MM.1S (cell line): Measurements from ENCODE around the gene PDCD2L.
"Not testable (repeated sequence)": the region's sequence is repeated elsewhere in the genome, so short reads cannot be mapped to it uniquely, and the experiment has no call there.

ENCODE experiments used
- DNase-seq: peaks from one replicate; pipeline ENCODE4 v3.0.0-alpha.2; 2015
- H2AFZ ChIP-seq: fragments of 300-600 bp; sonication (generic); 2 replicates; pipeline ENCODE4 v1.6.0; 2016; ENCODE audit warnings: antibody characterized with exemption, low read length
- H3F3A ChIP-seq: fragments of 300-600 bp; sonication (generic); 2 replicates; pipeline ENCODE4 v1.6.1; 2016; ENCODE audit warnings: mild to moderate bottlenecking, antibody characterized with exemption, low read length, moderate library complexity, mixed read lengths; ENCODE audit not compliant: insufficient read depth
- H3K27ac ChIP-seq: fragments of 300-600 bp; sonication (generic); 2 replicates; pipeline ENCODE4 v1.5.1; 2016; ENCODE audit warnings: mild to moderate bottlenecking, low read length
- H3K27me3 ChIP-seq: fragments of 300-600 bp; sonication (generic); replicated peaks from 2 replicates; pipeline ENCODE4 v1.6.0; 2016; ENCODE audit warnings: low read length; ENCODE audit not compliant: insufficient read depth
- H3K36me3 ChIP-seq: fragments of 300-600 bp; sonication (generic); replicated peaks from 2 replicates; pipeline ENCODE4 v1.6.1; 2016; ENCODE audit warnings: mild to moderate bottlenecking, low read length, mixed read lengths; ENCODE audit not compliant: insufficient read depth
- H3K4me1 ChIP-seq: fragments of 300-600 bp; sonication (generic); 2 replicates; pipeline ENCODE4 v1.6.1; 2016; ENCODE audit warnings: low read length, mixed read lengths
- H3K4me2 ChIP-seq: fragments of 300-600 bp; sonication (generic); 2 replicates; pipeline ENCODE4 v1.6.0; 2016; ENCODE audit warnings: low read depth, low read length
- H3K4me3 ChIP-seq: fragments of 300-600 bp; sonication (generic); 2 replicates; pipeline ENCODE4 v1.5.1; 2016; ENCODE audit warnings: low read length, mixed read lengths
- H3K79me2 ChIP-seq: fragments of 300-600 bp; sonication (generic); 2 replicates; pipeline ENCODE4 v1.6.1; 2016; ENCODE audit warnings: mixed run types, low read length, mixed read lengths
- H3K9ac ChIP-seq: fragments of 300-600 bp; sonication (generic); 2 replicates; pipeline ENCODE4 v1.6.1; 2016; ENCODE audit warnings: low read length, mixed read lengths
- H3K9me2 ChIP-seq: fragments of 300-600 bp; sonication (generic); replicated peaks from 2 replicates; pipeline ENCODE4 v1.6.1; 2016; ENCODE audit warnings: mild to moderate bottlenecking, low read length, mixed read lengths; ENCODE audit not compliant: insufficient read depth
- H3K9me3 ChIP-seq: fragments of 300-600 bp; sonication (generic); replicated peaks from 2 replicates; pipeline ENCODE4 v1.6.1; 2016; ENCODE audit warnings: mild to moderate bottlenecking, low read length, mixed read lengths; ENCODE audit not compliant: insufficient read depth
- H4K20me1 ChIP-seq: fragments of 300-600 bp; sonication (generic); 2 replicates; pipeline ENCODE4 v1.6.1; 2016; ENCODE audit warnings: mild to moderate bottlenecking, low read length, moderate library complexity, mixed read lengths; ENCODE audit not compliant: insufficient read depth
- EZH2 ChIP-seq: fragments of 300-600 bp; sonication (generic); optimal IDR thresholded peaks from 2 replicates; pipeline ENCODE3; 2017; ENCODE audit warnings: low read depth, mild to moderate bottlenecking, antibody characterized with exemption, low read length, mixed read lengths
- EZH2phosphoT487 ChIP-seq: fragments of 300-600 bp; sonication (generic); IDR thresholded peaks from 2 replicates; pipeline ENCODE4 v1.6.1; 2018; ENCODE audit warnings: antibody characterized with exemption, low read length
- TF ChIP-seq, protein P1 (sequence below): fragments of 300-600 bp; sonication (generic); IDR thresholded peaks from 2 replicates; pipeline ENCODE4 v1.5.1; 2016; ENCODE audit warnings: antibody characterized with exemption, low read length, mixed read lengths

PDCD2L gene

DNA sequence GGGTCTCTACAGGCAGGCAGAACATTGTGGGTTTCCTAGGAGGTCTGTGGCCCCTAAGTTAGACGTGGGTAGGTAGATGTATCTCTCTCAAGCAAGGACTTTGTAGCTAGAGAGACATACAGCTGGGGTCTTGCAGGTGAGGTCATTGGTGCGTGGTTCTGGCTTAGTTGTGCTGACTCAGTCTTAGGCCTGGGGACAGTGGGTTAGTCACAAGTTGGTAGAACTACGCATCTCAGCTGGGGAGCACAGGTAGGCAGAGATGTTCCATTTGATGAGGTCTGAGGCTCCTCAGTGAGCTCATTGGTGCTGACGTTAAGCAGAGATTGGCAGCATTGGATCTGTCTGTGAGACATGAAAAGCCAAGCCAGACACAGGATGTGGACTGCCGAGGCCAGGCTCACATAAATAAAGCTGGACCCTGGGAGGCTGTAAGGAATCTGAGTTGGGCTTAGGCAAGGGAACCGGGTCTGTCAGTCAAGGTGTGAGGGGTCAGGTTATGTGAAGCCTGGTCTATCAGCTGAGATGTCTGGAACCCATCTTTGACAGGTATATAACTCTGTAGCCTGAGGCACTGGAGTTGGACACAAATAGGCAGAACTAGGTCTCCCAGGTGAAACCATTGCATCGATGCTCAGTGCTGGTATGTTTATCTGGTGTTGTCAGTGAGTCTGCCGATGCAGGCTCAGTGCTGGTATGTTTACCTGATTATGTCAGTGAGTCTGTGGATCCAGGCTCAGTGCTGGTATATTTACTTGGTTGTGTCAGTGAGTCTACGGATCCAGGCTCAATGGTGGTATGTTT is 17.4 kb upstream of the PDCD2L start:
- Histone ChIP-seq H3K4me2 (no peak overlapping the region), H3K36me3 (peaks cover 19% of the 10 kb centered on the region), H3K9me2 (no peaks in the 10 kb centered on the region), H3K9me3 (no peaks in the 10 kb centered on the region), H4K20me1 (no peaks in the 10 kb centered on the region), H3K9ac (no peak overlapping the region), H3K4me3 (no peak overlapping the region), H3K79me2 (peaks cover 64% of the 10 kb centered on the region), H3K27ac (no peak overlapping the region), H3K4me1 (no peaks in the 10 kb centered on the region), H3K27me3 (no peaks in the 10 kb centered on the region), H3F3A (no peaks in the 10 kb centered on the region), H2AFZ (no peak overlapping the region)
- no peak for DNase-seq
- TF ChIP-seq EZH2phosphoT487 = no peak
- TF ChIP-seq, protein P1, sequence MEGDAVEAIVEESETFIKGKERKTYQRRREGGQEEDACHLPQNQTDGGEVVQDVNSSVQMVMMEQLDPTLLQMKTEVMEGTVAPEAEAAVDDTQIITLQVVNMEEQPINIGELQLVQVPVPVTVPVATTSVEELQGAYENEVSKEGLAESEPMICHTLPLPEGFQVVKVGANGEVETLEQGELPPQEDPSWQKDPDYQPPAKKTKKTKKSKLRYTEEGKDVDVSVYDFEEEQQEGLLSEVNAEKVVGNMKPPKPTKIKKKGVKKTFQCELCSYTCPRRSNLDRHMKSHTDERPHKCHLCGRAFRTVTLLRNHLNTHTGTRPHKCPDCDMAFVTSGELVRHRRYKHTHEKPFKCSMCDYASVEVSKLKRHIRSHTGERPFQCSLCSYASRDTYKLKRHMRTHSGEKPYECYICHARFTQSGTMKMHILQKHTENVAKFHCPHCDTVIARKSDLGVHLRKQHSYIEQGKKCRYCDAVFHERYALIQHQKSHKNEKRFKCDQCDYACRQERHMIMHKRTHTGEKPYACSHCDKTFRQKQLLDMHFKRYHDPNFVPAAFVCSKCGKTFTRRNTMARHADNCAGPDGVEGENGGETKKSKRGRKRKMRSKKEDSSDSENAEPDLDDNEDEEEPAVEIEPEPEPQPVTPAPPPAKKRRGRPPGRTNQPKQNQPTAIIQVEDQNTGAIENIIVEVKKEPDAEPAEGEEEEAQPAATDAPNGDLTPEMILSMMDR = no peak
- no peak for TF ChIP-seq EZH2

DNA sequence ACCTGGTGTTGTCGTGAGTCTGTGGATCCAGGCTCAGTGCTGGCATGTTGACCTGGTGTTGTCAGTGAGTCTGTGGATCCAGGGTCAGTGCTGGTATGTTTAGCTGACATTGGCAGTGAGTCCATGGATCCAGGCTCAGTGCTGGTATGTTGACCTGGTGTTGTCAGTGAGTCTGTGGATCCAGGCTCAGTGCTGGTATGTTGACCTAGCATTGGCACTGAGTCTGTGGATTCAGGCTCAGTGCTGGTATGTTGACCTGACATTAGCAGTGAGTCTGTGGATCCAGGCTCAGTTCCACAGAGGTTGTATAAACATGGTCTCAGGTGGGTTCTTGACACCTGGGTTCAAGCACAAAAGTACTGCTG is 16.8 kb upstream of the PDCD2L start:
- no peak for DNase-seq
- Histone ChIP-seq H3K27ac (no peak overlapping the region), H3K4me2 (no peak overlapping the region), H3K79me2 (peaks cover 62% of the 10 kb centered on the region), H3F3A (no peaks in the 10 kb centered on the region), H3K4me3 (no peak overlapping the region), H3K9me2 (no peaks in the 10 kb centered on the region), H3K4me1 (no peaks in the 10 kb centered on the region), H3K27me3 (no peaks in the 10 kb centered on the region), H2AFZ (no peak overlapping the region), H4K20me1 (no peaks in the 10 kb centered on the region), H3K9me3 (no peaks in the 10 kb centered on the region), H3K9ac (no peak overlapping the region), H3K36me3 (peaks cover 14% of the 10 kb centered on the region)
- TF ChIP-seq EZH2 (no peak), EZH2phosphoT487 (no peak)
- TF ChIP-seq, protein P1 = no peak

DNA sequence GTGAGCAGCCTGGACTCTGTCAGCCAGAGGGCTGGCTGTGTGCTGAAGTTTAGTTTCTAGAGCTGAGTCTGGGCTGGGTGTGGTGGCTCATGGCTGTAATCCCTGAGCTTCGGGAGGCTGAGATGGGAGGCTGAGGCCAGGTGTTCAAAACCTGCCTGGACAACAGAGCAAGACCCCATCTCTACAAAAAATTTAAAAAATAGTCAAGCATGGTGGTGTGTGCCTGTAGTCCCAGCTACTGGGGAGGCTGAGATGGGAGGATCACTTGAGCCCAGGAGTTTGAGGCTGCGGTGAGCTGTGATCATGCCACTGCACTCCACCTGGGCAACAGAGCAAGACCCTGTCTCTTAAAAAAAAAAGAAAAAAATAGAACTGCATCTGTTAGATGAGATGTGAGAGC is 15.5 kb upstream of the PDCD2L start:
- H3K4me2 ChIP-seq, H3K36me3 ChIP-seq: not testable (repeated sequence)

DNA sequence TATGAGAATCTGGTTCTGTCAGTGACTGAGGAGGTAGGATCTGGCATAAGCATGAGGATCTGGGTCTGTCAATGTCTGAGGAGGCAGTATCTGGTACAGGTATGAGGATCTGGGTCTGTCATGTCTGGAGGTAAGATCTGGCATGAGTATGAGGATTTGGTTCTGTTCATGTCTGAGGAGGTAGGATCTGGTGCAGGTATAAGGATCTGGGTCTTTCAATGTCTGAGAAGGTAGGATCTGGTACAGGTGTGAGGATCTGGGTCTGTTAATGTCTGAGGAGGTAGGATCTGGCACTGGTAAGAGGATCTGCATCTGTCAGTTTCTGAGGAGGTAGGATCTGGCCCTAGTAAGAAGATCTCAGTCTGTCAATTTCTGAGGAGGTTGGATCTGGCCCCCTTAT is 12.4 kb upstream of the PDCD2L start:
- peaks cover 11% of the 10 kb centered on the region for H3K36me3 ChIP-seq

More for the DNA sequence above, 15.5 kb upstream of the PDCD2L start:
- DNase-seq, H3K4me1 ChIP-seq, H3K9ac ChIP-seq, H2AFZ ChIP-seq, H4K20me1 ChIP-seq, H3K4me3 ChIP-seq, H3K9me3 ChIP-seq, H3F3A ChIP-seq, H3K9me2 ChIP-seq, H3K27me3 ChIP-seq, H3K27ac ChIP-seq: not testable (repeated sequence)
- H3K79me2 ChIP-seq = peaks cover 50% of the 10 kb centered on the region

More for the DNA sequence above, 12.4 kb upstream of the PDCD2L start:
- H3K79me2 ChIP-seq = peaks cover 36% of the 10 kb centered on the region
- H3F3A ChIP-seq = no peaks in the 10 kb centered on the region
- H3K27me3 ChIP-seq = no peaks in the 10 kb centered on the region
- TF ChIP-seq EZH2 (no peak), EZH2phosphoT487 (no peak)
- TF ChIP-seq, protein P1 = no peak
- no peak overlapping the region for H3K4me3 ChIP-seq
- no peak overlapping the region for H3K4me2 ChIP-seq
- H3K4me1 ChIP-seq = no peaks in the 10 kb centered on the region
- H3K9me3 ChIP-seq = no peaks in the 10 kb centered on the region
- H3K9ac ChIP-seq = no peak overlapping the region
- no peaks in the 10 kb centered on the region for H4K20me1 ChIP-seq
- DNase-seq = no peak
- no peak overlapping the region for H2AFZ ChIP-seq
- H3K27ac ChIP-seq = no peak overlapping the region
- H3K9me2 ChIP-seq = no peaks in the 10 kb centered on the region
